SK-N-MC (cell line): ENCODE results near the gene PLD3.

ENCODE experiments used
- DNase-seq: peaks from one replicate; pipeline ENCODE4 v3.0.0-alpha.2; 2011; ENCODE audit warnings: low read depth, low spot score
- H3K27ac ChIP-seq: fragments of 200-600 bp; sonication (generic); 2 replicates; pipeline ENCODE4 v1.5.1; 2016; ENCODE audit warnings: mixed run types
- H3K36me3 ChIP-seq: fragments of 200-600 bp; sonication (generic); 2 replicates; pipeline ENCODE4 v1.6.1; 2017; ENCODE audit warnings: antibody characterized with exemption, low read length, mixed read lengths; ENCODE audit not compliant: insufficient read depth
- H3K4me3 ChIP-seq: fragments of 200-600 bp; sonication (generic); 2 replicates; pipeline ENCODE4 v1.5.1; 2016
- H3K9ac ChIP-seq: fragments of 200-600 bp; sonication (generic); 2 replicates; pipeline ENCODE4 v1.8.0; 2017; ENCODE audit warnings: mixed run types, mixed read lengths; ENCODE audit not compliant: insufficient read length
- H3K9me3 ChIP-seq: fragments of 200-600 bp; sonication (generic); 2 replicates; pipeline ENCODE4 v1.6.1; 2017; ENCODE audit warnings: low read depth, mild to moderate bottlenecking, antibody characterized with exemption, low read length, moderate library complexity, mixed read lengths
- EZH2 ChIP-seq: fragments of 200-600 bp; sonication (generic); IDR thresholded peaks from one replicate; pipeline ENCODE4 v1.6.1; 2017; ENCODE audit warnings: antibody characterized with exemption
- FOXP2 ChIP-seq: optimal IDR thresholded peaks from 2 replicates; pipeline ENCODE3; 2011; ENCODE audit warnings: mild to moderate bottlenecking, moderate library complexity; ENCODE audit not compliant: insufficient read depth; ENCODE audit errors: extremely low read length, control extremely low read depth
- POLR2AphosphoS5 ChIP-seq: IDR thresholded peaks from 2 replicates; pipeline ENCODE4 v1.6.1; 2012; ENCODE audit warnings: mild to moderate bottlenecking, low read depth, low read length, borderline replicate concordance

Gene PLD3

DNA sequence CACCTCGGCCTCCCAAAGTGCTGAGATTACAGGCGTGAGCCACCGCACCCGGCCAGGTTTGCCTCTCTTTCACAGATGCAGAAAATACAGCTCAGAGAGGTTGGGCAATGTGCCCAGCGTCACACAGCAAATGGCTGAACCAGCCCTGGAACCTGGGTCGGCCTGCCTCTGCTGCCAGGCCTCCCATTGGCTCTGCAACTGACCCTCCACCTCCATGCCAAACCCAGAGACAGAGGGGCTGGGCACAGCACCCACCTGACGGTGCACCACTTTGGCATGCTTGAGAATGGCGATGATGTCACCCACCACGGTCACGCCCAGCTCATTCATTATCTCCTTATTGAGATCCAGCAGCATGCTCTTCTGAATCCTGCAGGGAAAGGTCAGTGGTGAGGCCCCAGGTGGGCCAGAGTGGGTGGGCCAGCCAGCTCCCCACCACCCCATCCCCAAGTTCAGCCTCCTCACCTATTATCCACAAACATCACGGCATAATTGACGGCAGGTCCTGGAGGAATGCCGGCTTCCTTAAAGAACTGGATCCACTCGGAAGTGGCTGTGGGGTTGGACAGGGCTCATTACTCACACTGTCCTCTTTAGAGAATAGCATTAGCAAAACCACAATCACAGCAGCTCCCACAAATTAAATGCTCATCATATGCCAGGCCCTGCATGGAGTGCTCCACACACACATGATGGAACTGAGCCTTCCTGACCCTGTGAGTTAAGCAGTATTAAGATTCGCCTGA is 12.5 kb upstream of the PLD3 start:
- Histone ChIP-seq H3K27ac (no peak overlapping the region), H3K36me3 (peaks cover 38% of the 10 kb centered on the region; the same call in 1 of the 2 replicates), H3K9ac (no peak overlapping the region), H3K9me3 (no peaks in the 10 kb centered on the region), H3K4me3 (no peak overlapping the region)
- no peak for TF ChIP-seq FOXP2
- TF ChIP-seq EZH2, result no peak
- TF ChIP-seq POLR2AphosphoS5, result no peak
- no peak for DNase-seq

- Histone ChIP-seq H3K36me3 (peaks cover 35% of the 10 kb centered on the region; the same call in 1 of the 2 replicates), H3K9me3 (no peaks in the 10 kb centered on the region), H3K9ac (no peak overlapping the region), H3K4me3 (no peak overlapping the region), H3K27ac (no peak overlapping the region)
- no peak for DNase-seq
- TF ChIP-seq FOXP2 (no peak), EZH2 (no peak), POLR2AphosphoS5 (no peak)
Measured at GRCh38 chr19:40336601-40336900, 11.9 kb upstream of the PLD3 start.

- H3K27ac ChIP-seq, result no peak overlapping the region
- H3K4me3 ChIP-seq, result no peak overlapping the region
- peaks cover 30% of the 10 kb centered on the region; the same call in 1 of the 2 replicates for H3K36me3 ChIP-seq
- DNase-seq, result no peak
- H3K9ac ChIP-seq, result no peak overlapping the region
- no peaks in the 10 kb centered on the region for H3K9me3 ChIP-seq
- TF ChIP-seq FOXP2 (no peak), POLR2AphosphoS5 (no peak), EZH2 (no peak)
Measured at GRCh38 chr19:40337107-40337506, 11.4 kb upstream of the PLD3 start.

GRCh38 chr19:40337594-40337993 is 10.9 kb upstream of the PLD3 start:
- Histone ChIP-seq H3K36me3 (peaks cover 27% of the 10 kb centered on the region; the same call in 1 of the 2 replicates), H3K4me3 (no peak overlapping the region), H3K9ac (no peak overlapping the region), H3K9me3 (no peaks in the 10 kb centered on the region), H3K27ac (no peak overlapping the region)
- TF ChIP-seq POLR2AphosphoS5 (no peak), FOXP2 (no peak), EZH2 (no peak)
- DNase-seq, result no peak

- no peak overlapping the region for H3K27ac ChIP-seq
- H3K9ac ChIP-seq, result no peak overlapping the region
- no peaks in the 10 kb centered on the region for H3K9me3 ChIP-seq
- no peak for DNase-seq
- H3K36me3 ChIP-seq, result peaks cover 16% of the 10 kb centered on the region; the same call in 1 of the 2 replicates
- H3K4me3 ChIP-seq, result no peak overlapping the region
- no peak for TF ChIP-seq POLR2AphosphoS5
Measured at GRCh38 chr19:40339018-40339728, 9.3 kb upstream of the PLD3 start.

DNA sequence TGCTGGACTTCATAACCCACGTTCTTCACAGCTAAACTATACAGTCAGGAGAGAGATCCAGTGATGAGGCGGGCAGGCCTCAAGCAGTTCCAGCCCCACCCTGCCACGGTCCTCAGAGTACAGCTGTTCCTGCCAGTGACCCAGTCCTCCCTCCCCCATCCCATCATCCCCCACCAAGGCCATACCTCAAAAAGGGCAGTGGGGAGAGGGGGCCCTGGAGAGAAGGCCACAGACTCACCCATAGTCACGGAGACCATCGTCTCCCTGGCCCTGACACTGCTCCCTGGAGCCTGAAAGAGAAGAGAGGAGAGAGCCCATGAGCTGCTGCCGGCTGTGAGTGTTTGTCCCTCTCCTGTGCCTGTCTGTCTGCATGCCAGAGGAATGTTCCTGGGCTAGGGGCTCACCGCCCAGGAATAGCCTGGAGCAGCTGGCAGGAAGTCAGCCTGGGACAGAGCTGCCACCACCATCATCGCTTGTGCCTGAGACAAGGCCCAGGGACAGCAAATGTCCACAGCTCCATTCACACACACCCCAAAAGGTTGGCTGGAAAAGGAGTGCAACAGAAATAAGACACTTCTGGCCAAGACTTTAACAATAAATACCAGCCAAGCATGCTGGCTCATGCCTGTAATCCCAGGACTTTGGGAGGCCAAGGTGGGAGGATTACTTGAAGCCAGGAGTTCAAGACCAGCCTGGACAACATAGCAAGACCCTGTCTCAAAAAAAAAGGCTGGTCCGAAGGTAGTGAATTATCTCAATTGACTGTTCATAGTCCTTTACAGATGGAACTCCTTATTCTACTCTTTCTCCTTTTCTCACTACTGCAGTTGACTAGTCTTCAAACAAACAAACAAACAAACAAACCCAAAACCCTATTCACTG is 6.7 kb upstream of the PLD3 start:
- H3K4me3 ChIP-seq, result no peak overlapping the region
- H3K9ac ChIP-seq, result no peak overlapping the region
- TF ChIP-seq EZH2 (no peak), FOXP2 (no peak), POLR2AphosphoS5 (no peak)
- peaks cover 7% of the 10 kb centered on the region; the same call in 1 of the 2 replicates for H3K36me3 ChIP-seq
- no peak for DNase-seq
- H3K9me3 ChIP-seq, result no peaks in the 10 kb centered on the region
- H3K27ac ChIP-seq, result no peak overlapping the region

- H3K9ac ChIP-seq, result no peak overlapping the region
- no peak overlapping the region for H3K4me3 ChIP-seq
- no peak overlapping the region for H3K27ac ChIP-seq
- H3K36me3 ChIP-seq, result peaks cover 7% of the 10 kb centered on the region; the same call in 1 of the 2 replicates
- no peaks in the 10 kb centered on the region for H3K9me3 ChIP-seq
- TF ChIP-seq EZH2 (no peak), FOXP2 (no peak), POLR2AphosphoS5 (no peak)
- DNase-seq, result no peak
Measured at GRCh38 chr19:40342644-40343311, 5.7 kb upstream of the PLD3 start.

- Histone ChIP-seq H3K9ac (no peak overlapping the region), H3K27ac (no peak overlapping the region), H3K9me3 (no peaks in the 10 kb centered on the region), H3K36me3 (peaks cover 7% of the 10 kb centered on the region; the same call in 1 of the 2 replicates), H3K4me3 (no peak overlapping the region)
- DNase-seq, result no peak
- no peak for TF ChIP-seq POLR2AphosphoS5
- TF ChIP-seq EZH2, result no peak
- no peak for TF ChIP-seq FOXP2
Measured at GRCh38 chr19:40344422-40344821, 4.1 kb upstream of the PLD3 start.
